ENCODE data around the gene FER. TPM values are rescaled to one million over a fixed set of nuclear protein-coding genes. Genes with fewer than 3 reads are reported as not detected.

The FER gene
- total RNA-seq, 1 experiment from 2014 or later, result 18.0 TPM

DNA sequence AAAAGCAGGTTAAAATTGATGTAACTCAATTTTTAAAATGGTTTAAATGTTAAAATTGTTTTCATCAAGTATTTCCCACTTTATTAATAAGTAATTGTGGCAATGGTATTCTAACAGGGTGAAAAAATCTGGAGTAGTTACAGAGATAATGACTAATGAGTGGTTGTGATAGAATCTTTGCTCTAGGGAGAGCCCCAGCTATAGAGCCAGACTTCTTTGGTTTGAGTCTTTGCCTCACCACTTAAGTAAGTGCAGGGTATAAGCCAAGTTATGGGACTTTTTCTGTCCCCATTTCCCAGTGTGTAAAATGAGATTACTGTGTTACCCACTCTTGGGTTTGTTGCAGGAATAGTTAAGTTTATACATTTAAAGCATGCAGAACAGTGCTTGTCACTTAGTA, 158.1 kb downstream of the FER start:
- H3K4me3 Mint-ChIP-seq, result no peak overlapping the region
- Histone ChIP-seq H3K79me1 (ENCODE audit: insufficient read depth, low read depth, low read length, poor library complexity, severe bottlenecking) (no peaks in the 10 kb centered on the region), H3K4me1 (ENCODE audit: insufficient read depth, low read length) (no peaks in the 10 kb centered on the region), H3K23me2 (ENCODE audit: insufficient read length, low read depth, low read length, poor library complexity, severe bottlenecking) (no peaks in the 10 kb centered on the region), H4K5ac (ENCODE audit: insufficient read length, low read depth, low read length) (no peak overlapping the region), H3K27me3 (ENCODE audit: insufficient read depth, low read length) (no peaks in the 10 kb centered on the region), H3K9me3 (ENCODE audit: control insufficient read depth, low read depth, low read length) (no peaks in the 10 kb centered on the region), H4K8ac (replicated peaks; ENCODE audit: insufficient read length, low read depth, low read length) (no peak overlapping the region), H2BK12ac (ENCODE audit: insufficient read length, low read depth, low read length) (no peak overlapping the region), H2BK20ac (ENCODE audit: low read depth, low read length, poor library complexity, severe bottlenecking) (no peak overlapping the region), H2BK120ac (ENCODE audit: low read depth, low read length, poor library complexity, severe bottlenecking) (no peak overlapping the region), H2AK5ac (ENCODE audit: insufficient read length, low read length) (no peak overlapping the region), H3T11ph (ENCODE audit: low read length) (no peak overlapping the region), H3K14ac (ENCODE audit: insufficient read depth, low read length) (no peak overlapping the region), H2AFZ (ENCODE audit: low read length) (no peak overlapping the region), H3K4ac (ENCODE audit: low read depth, low read length) (no peak overlapping the region), H3K4me2 (ENCODE audit: insufficient read depth, insufficient read length, low read length) (no peak overlapping the region), H2BK5ac (ENCODE audit: insufficient read length, low read length) (no peak overlapping the region), H3K27ac (ENCODE audit: insufficient read length, low read depth, low read length) (no peak overlapping the region), H3K56ac (ENCODE audit: insufficient read length, low read depth, low read length) (no peak overlapping the region), H3K18ac (ENCODE audit: insufficient read length, low read depth, low read length) (no peak overlapping the region), H3K23ac (ENCODE audit: insufficient read length, low read depth, low read length) (no peak overlapping the region), H3K79me2 (ENCODE audit: insufficient read depth, low read length) (no peaks in the 10 kb centered on the region), H3K9ac (ENCODE audit: extremely low read depth, insufficient read length, low read length) (no peak overlapping the region), H4K91ac (ENCODE audit: insufficient read length, low read depth, low read length) (no peak overlapping the region), H2BK15ac (ENCODE audit: low read depth, low read length) (no peak overlapping the region), H4K20me1 (ENCODE audit: control insufficient read depth, insufficient read depth, insufficient read length) (no peaks in the 10 kb centered on the region)
- H3K27me3 Mint-ChIP-seq (ENCODE audit: low read depth), result no peaks in the 10 kb centered on the region
- no peak overlapping the region for H3K27ac Mint-ChIP-seq
- H3K9me3 Mint-ChIP-seq, result no peaks in the 10 kb centered on the region; a peak in 2 of 5 replicates
- H3K36me3 Mint-ChIP-seq (ENCODE audit: insufficient read depth in 1 of 3, low read depth in 3 of 3), result no peaks in the 10 kb centered on the region; a peak in 1 of 7 replicates
- H3K4me1 Mint-ChIP-seq, result 0 out of 4 replicates have a peak, but pooled peaks cover under 1% of the 10 kb centered on the region in 2 experiments
- no peak for DNase-seq
- TF ChIP-seq, protein P1, sequence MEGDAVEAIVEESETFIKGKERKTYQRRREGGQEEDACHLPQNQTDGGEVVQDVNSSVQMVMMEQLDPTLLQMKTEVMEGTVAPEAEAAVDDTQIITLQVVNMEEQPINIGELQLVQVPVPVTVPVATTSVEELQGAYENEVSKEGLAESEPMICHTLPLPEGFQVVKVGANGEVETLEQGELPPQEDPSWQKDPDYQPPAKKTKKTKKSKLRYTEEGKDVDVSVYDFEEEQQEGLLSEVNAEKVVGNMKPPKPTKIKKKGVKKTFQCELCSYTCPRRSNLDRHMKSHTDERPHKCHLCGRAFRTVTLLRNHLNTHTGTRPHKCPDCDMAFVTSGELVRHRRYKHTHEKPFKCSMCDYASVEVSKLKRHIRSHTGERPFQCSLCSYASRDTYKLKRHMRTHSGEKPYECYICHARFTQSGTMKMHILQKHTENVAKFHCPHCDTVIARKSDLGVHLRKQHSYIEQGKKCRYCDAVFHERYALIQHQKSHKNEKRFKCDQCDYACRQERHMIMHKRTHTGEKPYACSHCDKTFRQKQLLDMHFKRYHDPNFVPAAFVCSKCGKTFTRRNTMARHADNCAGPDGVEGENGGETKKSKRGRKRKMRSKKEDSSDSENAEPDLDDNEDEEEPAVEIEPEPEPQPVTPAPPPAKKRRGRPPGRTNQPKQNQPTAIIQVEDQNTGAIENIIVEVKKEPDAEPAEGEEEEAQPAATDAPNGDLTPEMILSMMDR (conservative IDR thresholded peaks at IDR 0.05), result no peak
